IPS-NIHi11 (cell line): ENCODE results near the gene CSNK1D.

Experiments used
- DNase-seq: peaks from one replicate; pipeline ENCODE4 v3.0.0; 2012; ENCODE audit warnings: mixed read lengths, low spot score

Gene CSNK1D

GRCh38 chr17:82295472-82295814, 21.9 kb upstream of the CSNK1D start:
- no peak for DNase-seq

DNA sequence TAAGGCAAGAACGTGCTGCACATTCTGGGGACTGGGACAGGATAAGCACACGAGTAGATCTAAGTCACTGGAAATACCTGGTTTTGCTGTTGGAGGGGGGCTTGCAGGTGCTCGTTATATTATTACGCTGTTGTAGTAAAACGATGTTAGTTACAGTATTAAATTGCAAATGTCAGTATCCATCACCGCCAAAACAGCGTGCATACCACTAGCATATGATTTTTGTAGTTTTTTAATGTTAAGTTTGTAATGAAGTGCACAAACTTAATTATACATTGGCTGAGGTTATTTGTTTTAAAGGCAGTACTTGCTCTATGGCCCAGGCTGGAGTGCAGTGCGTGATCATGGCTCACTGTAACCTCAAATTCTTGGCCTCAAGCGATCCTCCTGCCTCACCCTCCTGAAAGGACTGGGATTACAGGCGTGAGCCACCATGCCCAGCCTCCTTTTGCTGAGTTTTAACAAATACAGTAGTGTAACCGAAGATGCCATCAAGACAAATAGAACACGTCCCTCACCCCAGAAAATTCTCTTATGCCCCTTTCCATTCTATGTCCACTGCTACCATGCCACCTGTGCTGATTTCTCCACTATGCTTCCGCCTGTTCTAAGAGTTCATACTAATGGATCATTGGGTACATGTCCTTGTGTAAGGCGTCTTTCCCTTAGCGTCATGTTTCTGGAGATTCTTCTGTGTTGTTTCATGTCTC, 20.7 kb upstream of the CSNK1D start:
- no peak for DNase-seq

DNA sequence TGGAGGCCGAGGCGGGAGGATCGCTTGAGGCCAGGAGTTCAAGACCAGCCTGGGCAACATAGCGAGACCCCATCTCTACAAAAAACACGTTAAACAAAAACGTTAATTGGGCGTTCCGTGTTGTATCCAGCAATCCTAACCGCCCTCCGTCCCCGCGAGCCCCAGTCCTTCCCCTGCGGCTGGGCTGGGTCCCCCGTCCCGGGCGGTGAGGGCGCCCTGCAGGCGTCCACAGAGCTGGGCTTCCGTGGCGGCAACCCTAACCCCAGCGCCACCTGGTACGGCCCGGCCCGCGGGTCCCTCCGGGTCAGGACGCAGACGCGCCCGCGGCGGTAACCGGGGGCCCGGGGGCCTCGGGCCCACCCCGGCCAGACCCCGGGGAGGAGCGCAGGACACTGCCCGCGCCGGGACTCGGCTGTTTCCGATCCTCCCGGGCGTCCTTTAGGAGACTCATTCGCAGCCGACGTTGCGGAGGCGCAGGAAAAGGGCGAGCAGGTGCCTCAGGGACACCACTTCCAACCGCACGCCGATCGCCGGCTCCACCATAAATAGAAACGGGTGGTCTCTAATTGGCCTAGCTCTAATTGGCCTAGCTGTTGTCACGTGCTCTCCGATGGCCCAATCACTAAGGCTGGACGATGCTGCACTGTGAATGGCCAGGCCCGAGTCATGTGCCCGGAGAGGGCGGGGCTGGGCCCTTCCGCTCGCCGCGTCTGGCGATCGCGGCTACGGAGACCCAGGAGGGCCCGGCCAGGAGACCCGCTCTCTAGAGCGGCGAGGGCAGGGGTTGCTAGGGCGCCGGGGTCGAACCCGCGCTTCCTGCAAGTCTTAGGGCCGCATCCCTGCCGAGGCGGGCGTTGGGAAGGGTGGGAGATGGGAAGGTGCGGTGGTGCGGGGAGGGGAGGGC, 19.0 kb upstream of the CSNK1D start:
- DNase-seq: peak; percentile 99

DNA sequence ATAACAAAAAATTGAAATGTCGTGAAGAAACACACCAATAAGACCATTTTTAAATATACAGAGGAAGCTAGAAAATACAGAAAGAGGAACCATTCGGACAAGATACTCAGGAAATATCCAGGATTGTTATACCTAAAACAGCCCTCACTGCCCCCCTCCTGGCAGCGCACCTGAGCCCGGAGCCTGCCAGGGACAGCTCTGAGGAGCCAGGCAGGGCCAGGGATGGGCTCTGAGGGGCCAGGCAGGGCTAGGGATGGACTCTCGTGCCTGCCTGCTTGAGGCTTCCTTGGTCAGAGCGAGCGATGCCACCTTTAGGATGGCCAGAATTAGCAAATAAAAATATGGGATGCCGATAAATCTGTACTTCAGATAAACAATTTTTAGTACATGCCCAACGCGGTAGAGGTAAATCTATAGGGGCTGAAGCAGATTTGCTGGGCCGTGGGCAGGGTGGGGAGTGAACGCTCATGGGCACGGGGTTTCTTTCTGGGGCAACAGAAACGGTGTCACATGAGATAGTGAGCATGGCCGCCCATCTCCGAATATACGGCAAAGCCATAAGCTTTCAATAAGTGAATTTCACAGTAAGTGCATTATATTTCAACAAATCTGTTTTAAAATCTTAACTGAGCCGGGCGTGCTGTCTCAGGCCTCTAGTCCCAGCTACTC, 18.2 kb upstream of the CSNK1D start:
- DNase-seq: no peak

DNA sequence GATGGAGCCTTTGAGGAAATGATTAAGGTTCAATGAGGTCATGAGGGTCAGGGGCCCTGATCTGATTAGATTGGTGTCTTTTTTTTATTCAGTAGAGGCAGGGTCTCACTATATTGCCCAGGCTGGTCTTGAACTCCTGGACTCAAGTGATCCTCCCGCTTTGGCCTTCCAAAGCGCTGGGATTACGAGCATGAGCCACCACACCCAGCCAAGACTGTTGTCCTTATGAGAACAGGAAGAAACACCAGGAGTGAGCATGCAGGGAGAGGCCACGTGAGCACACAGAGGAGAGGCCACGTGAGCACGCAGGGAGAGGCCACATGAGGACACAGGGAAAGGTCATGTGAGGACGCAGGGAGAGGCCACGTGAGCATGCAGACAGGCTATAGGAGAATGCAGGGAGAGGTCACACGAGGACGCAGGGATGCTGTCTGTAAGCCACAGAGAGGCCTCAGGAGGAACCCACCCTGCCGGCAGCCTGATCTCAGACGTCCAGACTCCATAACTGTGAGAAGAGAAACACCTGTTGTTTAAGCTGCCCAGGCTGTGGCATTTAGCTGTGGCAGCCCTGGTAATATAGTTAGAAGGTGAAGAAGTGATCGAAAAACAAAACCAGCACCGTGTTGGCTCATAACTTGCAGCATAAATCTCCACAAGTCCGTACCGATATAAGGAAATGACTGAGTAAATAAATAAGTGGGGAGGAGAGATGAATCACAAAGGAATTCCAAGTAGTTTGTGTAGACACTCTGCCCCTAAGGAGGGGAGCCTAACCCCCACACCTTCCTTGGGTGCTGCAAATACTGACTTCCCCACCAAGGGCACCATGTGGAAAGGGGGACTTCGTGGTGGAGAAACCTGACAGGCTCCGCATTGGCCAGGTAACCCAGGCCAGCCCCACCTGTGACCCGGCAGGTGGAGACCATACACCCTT, 14.6 kb upstream of the CSNK1D start:
- no peak for DNase-seq

DNA sequence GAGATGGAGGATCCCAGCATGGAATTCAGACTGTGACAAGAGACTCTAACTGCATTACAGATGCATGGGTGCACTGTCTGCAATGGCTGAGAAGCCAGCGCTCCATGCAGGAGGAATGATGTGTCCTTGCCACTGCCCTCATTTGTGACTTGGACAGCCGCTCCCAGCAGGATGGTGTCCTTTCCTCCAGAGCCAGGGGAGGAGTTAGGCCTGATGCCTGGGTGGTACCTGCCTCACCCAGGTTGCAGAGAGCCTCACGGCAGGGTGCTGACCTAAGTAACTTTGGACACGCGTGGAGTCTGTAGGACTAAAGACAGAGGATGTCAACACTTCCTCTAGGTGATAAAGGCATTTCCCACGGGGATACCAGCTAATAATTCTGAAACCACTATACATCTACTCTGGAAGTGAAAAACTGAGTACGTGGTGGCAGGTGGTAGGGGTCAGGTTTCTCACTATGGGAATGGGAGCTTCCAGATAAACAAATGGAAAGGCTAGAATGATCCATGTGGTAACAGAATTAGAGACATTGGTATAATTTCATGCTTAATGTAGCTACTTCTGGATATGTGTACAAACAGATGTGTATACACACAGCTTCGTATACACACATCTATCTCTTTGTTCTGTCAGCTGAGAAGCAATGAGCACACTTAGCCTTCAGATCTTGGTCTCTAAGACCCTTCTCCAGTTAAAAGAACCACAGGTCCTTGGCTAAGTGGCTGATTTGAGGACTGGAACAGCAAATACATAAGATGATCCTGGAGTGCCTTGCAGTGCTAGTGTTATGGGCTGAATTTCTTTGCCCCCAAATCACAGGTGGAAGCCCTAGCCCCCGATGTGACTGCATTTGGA, 13.7 kb upstream of the CSNK1D start:
- no peak for DNase-seq

- DNase-seq: no peak
These were observed 11.6 kb upstream of the CSNK1D start for GRCh38 chr17:82285141-82285540.

GRCh38 chr17:82283208-82283749, 9.8 kb upstream of the CSNK1D start:
- DNase-seq: no peak

DNA sequence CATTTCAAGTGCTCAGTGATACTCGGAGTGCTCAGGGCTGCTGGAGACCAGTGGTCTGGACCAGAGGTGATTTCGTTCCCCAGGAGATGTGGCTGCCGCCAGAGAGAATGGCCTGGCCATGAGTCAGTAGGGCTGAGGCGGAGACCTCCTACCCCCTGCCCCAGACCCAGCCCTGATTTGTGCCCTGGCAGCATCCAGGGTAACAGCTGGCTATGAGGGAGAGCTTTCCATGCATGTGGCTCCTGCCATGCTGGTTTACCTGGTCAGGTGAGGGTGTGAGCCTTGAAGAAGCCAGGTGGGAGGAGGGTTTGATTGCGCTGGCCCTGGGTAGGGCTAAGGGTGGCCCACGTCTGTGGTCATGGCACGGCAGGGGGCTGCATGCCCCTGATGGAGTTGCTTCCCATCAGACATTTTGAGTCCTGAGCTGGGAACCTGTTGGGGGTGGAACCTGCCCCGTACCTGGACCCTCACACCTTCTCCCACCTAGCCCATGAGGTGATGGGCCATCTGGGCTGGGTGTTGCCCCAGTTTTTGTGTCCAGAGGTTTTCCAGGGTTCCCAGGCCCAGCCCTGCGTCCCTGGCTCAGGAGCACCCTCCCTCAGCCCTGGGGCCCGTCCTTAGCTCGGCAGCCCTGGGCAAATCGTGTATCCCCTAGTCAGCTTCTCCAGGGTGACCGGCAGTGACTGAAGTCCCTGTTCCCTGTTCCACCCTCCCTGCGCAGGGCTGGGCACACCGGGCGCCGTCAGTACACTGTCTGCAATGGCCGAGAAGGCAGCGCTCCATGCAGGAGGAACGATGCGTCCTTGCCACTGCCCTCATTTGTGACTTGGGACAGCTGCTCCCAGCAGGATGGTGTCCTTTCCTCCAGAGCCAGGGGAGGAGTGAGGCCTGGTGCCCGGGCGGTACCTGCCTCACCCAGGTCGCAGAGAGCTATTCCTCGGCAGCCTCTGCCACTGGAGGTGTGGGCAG, 9.0 kb upstream of the CSNK1D start:
- no peak for DNase-seq

DNA sequence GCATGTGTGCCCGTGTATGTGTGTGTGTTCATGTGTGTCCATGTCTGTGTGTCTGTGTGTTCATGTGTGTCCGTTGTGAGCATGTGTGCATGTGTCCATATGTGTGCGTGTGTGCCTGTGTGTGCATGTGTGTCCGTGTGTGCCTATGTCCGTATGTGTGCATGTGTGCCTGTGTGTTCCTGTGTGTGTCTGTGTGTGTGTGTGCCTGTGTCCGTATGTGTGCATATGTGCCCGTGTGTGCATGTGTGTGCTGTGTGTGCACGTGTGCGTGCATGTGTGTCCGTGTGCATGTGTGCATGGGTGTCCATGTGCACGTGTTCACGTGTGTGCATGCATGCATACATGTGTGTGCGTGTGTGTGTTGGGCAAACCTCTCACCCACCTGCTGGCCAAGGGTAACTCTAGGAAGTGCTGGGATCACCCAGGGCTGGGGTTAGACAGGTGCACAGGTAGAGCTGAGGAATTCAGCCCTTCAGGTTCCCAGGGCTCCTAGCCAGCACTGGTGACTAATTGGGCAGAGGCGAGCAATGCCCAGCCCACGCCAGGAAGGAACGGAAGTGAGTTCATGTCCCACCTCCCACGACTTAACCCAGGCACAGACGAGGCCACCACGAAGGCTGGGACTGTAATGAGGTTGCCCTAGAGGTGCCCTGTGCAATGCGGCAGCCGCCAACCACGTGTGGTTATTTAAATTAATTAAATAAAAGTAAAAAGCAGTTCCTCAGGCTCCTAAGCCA, 8.2 kb upstream of the CSNK1D start:
- no peak for DNase-seq

DNA sequence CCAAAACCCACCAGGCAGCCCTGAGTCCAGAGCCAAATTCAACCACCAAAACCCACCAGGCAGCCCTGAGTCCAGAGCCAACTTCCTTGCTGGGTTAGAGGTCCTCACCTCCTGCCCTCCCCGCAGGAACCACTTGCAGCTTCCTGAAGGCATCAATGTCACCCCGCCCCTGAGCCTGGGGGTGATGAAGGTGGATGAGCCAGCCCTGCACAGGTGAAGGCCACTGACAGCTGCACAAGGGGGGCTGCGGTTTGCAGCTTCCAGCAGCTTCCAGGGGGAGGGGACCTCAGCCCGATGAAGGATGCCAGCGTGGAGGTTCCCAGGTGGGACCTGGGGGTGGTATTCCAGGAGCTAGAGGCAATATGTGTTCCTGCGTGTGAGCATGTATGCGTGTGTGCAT, 7.6 kb upstream of the CSNK1D start:
- no peak for DNase-seq

DNA sequence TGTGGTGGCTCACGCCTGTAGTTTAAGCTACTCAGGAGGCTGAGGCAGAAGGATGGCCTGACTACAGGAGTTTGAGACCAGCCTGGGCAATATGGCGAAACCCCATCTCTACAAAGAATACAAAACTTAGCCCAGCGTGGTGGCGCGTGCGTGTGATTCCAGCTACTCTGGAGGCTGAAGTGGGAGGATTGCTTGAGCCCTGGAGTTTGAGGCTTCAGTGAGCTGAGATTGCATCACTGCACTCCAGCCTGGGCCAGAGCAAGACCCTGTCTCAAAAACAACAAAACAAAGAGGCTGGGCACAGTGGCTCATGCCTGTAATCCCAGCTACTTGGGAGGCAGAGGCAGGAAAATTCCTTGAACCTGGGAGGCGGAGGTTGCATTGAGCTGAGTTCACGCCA, 7.0 kb upstream of the CSNK1D start:
- no peak for DNase-seq

- no peak for DNase-seq
These were observed 5.4 kb upstream of the CSNK1D start for GRCh38 chr17:82278786-82279391.

DNA sequence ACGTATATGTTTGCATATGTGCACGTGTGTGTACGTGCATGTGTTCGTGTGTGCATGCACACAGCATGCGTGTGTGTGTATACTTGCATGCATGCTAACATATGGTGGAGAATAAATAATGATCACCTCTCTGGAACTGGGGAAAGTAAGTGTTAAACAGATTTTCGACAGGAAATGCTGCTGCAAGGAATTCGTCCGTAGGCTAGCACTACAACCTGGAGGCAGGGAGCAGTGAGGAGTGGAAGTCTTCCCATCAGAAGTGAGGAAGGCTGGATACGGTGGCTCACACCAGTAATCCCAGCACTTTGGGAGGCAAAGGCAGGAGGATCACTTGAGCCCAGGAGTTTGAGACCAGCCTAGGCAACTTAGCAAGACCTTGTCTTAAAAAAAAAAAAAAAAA, 4.8 kb upstream of the CSNK1D start:
- DNase-seq: no peak

DNA sequence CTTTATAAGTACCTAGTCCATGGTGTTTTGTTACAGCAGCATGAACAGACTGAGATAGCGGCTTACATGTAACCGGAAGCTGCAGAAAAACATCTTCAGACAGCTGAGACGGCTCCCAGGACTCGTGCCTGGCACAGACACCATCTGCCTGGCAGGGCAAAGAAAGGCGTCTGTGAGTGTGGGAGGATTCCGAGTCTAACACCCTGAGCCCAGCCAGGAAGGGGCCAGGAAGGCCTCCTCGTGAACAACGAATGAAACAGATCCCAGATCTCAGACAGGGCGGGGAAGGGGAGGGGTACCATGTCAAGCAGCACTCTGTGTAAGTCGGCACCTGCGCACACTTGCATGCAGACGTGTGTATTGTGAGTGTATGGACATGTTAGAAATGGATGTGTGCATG, 4.4 kb upstream of the CSNK1D start:
- no peak for DNase-seq

DNA sequence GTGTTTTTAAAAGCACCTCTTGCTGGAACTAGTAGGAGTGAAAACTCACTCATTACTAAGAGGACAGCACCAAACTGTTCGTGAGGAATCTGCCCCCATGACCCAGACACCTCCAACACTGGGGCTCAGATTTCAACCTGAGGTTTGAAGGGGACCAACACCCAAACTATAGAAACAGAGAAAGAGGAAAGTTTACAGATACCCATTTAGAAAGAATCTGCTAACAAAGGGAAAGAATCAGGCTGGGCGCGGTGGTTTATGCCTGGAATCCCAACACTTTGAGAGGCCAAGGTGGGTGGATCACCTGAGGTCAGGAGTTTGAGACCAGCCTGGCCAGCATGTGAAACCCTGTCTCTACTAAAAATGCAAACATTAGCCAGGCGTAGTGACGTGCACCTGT, 3.4 kb upstream of the CSNK1D start:
- DNase-seq: no peak

- no peak for DNase-seq
These were observed 1.8 kb upstream of the CSNK1D start for GRCh38 chr17:82275326-82275725.
